Panc1 (cell line): ENCODE results near the gene TMEM150A. TPM values are rescaled to one million over a fixed set of nuclear protein-coding genes. Genes with fewer than 3 reads are reported as not detected.

Experiments used
- ATAC-seq: fragments of 200-7000 bp; cut with Tn5 transposase; 2 replicates; pipeline ENCODE4 v1.9.1; 2020; ENCODE audit warnings: mild to moderate bottlenecking, moderate library complexity
- BruUV-seq: library from RNA; stranded (reverse); fragments of 400-500 nt; replicated peaks from 2 replicates; lab custom pipeline; 2021; lab: Mats Ljungman, UMichigan
- CTCF ChIA-PET: fragments of 300-600 bp; sonication (Branson Sonifier 250); formaldehyde crosslinking; loops from one replicate; lab custom pipeline; 2022; ENCODE audit warnings: antibody characterized with exemption; lab: Charles Lee
- POLR2A ChIA-PET: fragments of 300-600 bp; sonication (Branson Sonifier 250); formaldehyde crosslinking; loops from one replicate; lab custom pipeline; 2022; ENCODE audit warnings: antibody characterized with exemption; lab: Charles Lee
- DNase-seq: peaks from one replicate; pipeline ENCODE4 v3.0.0-alpha.2; 2010; ENCODE audit warnings: low read depth, low spot score
- H3K27ac ChIP-seq: 2 replicates; pipeline ENCODE4 v1.5.1; 2011; ENCODE audit warnings: mild to moderate bottlenecking, low read length, inconsistent platforms
- H3K27me3 ChIP-seq: fragments of 200-500 bp; sonication (Bioruptor generic); 2 replicates; pipeline ENCODE4 v1.6.0; 2014; ENCODE audit warnings: low read length, inconsistent platforms; ENCODE audit not compliant: control insufficient read depth, insufficient read depth
- H3K36me3 ChIP-seq: fragments of 200-500 bp; sonication (Bioruptor generic); 2 replicates; pipeline ENCODE4 v1.5.1; 2014; ENCODE audit warnings: inconsistent platforms, mild to moderate bottlenecking, low read length, moderate library complexity; ENCODE audit not compliant: control insufficient read depth, insufficient read depth
- H3K4me1 ChIP-seq: 2 replicates; pipeline ENCODE4 v1.5.1; 2011; ENCODE audit warnings: inconsistent platforms, mild to moderate bottlenecking, low read length, moderate library complexity; ENCODE audit not compliant: control insufficient read depth, insufficient read depth
- H3K4me3 ChIP-seq, 2 experiments: 2 replicates each; pipeline ENCODE4 v1.5.1; 2011 to 2012; ENCODE audit warnings: low read depth in 2 of 2, low read length in 2 of 2, mild to moderate bottlenecking in 2 of 2, inconsistent platforms in 1 of 2, moderate library complexity in 1 of 2
- H3K9me3 ChIP-seq: fragments of 200-500 bp; sonication (Bioruptor generic); 2 replicates; pipeline ENCODE4 v1.5.1; 2014; ENCODE audit warnings: low read depth, mild to moderate bottlenecking, inconsistent platforms, low read length, moderate library complexity; ENCODE audit not compliant: control insufficient read depth, insufficient read depth
- POLR2AphosphoS5 ChIP-seq: IDR thresholded peaks from 2 replicates; pipeline ENCODE4 v1.6.1; 2012; ENCODE audit warnings: mild to moderate bottlenecking, low read depth, low read length, moderate library complexity
- REST ChIP-seq, 2 experiments: IDR thresholded peaks; 2 replicates each; pipeline ENCODE4 v1.6.1; 2011 to 2012; ENCODE audit warnings: low read depth in 2 of 2, control low read depth in 1 of 2, low read length in 1 of 2, mild to moderate bottlenecking in 1 of 2, moderate library complexity in 1 of 2; ENCODE audit not compliant: insufficient read depth in 1 of 2
- SIN3A ChIP-seq: IDR thresholded peaks from 2 replicates; pipeline ENCODE4 v1.6.1; 2012; ENCODE audit warnings: low read depth, mild to moderate bottlenecking, low read length, moderate library complexity, borderline replicate concordance; ENCODE audit not compliant: insufficient read depth
- TCF7L2 ChIP-seq: IDR thresholded peaks from 2 replicates; pipeline ENCODE4 v1.6.1; 2011; ENCODE audit warnings: mild to moderate bottlenecking, low read depth, low read length, inconsistent platforms
- in situ Hi-C: cut with HindIII; loops from 2 replicates; pipeline ENCODE4 v1.10.0; 2016; ENCODE audit warnings: low sequenced_read_pairs, low pct_unique_long_range_greater_than_20kb
- intact Hi-C: fragments of 100-400 bp; cut with micrococcal nuclease; formaldehyde crosslinking; loops from one replicate; pipeline ENCODE4 v1.10.0; 2022; ENCODE audit not compliant: unreplicated experiment
- total RNA-seq: library from RNA; stranded (reverse); gene quantifications from one replicate; pipeline ENCODE4 v1.2.1, GENCODE V29; 2021; ENCODE audit not compliant: unreplicated experiment
- TF ChIP-seq, protein P1 (sequence below): fragments of 450-650 bp; IDR thresholded peaks from 2 replicates; pipeline ENCODE4 v1.5.1; 2017; ENCODE audit warnings: mild to moderate bottlenecking

TMEM150A gene
- total RNA-seq, 1 experiment from 2014 or later, result 30.4 TPM

DNA sequence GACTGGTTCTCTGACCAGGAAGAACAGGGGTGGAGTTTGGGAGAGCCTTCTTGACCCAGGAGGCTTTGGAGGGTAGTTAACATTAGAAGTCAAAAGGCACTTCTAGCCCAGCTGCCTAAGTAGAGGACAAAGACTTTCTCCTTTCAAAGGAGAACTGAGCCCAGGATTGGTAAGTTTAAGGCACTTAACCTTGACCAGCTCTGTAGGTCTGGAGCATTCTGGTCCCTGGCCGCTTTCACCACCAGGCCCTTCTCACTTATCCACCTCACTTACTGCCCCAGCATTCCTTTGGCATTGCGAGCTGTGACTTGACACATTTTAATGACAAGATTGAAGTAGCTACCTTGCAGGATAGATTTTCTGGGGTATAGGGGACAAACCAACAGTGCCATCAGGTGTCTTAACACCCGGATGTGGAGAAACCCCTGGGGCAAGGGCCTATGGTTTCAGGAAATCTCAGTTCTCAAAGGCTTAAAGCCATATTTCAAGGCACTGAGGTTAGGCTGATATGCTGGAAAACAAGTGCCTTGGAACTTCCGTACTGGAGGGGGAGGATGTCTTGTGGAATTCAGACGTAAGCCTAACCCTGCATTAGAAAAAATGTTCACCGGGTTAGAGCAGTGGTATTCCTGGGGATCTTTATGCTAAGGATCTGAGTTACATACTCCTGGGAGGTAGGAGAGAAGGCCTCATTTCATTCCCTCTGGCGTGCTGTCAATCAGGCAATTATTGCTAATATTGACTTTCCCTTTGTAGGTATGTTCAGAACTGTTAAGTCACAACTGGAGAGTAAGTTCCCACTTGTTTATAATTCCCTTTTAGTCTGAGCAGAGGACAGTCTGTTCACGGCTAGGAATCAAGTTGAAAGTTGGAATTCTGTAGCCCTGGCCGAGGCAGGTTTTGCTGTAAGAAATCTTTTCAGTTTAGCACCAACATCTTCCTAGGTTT, 5.0 kb upstream of the TMEM150A start:
- no TSS peak for BruUV-seq
- Histone ChIP-seq H3K36me3 (peaks cover 6% of the 10 kb centered on the region), H3K4me3 (no peak overlapping the region), H3K4me1 (peaks cover 7% of the 10 kb centered on the region; the same call in 1 of the 2 replicates), H3K27ac (no peak overlapping the region), H3K27me3 (no peaks in the 10 kb centered on the region), H3K9me3 (no peaks in the 10 kb centered on the region)
- intact Hi-C loops (loop anchor here (2.0 kb wide), 1 partner anchor 47 kb away; the partner anchor contains the start of gene GGCX), in situ Hi-C loops (no loop called here)
- POLR2A ChIA-PET, result interaction anchor here (0.6 kb wide), 1 partner anchor 25 kb away, joined by 7 read pairs; no protein-coding TSS in a partner anchor
- ATAC-seq (no peak), DNase-seq (no peak)
- TF ChIP-seq, protein P1, sequence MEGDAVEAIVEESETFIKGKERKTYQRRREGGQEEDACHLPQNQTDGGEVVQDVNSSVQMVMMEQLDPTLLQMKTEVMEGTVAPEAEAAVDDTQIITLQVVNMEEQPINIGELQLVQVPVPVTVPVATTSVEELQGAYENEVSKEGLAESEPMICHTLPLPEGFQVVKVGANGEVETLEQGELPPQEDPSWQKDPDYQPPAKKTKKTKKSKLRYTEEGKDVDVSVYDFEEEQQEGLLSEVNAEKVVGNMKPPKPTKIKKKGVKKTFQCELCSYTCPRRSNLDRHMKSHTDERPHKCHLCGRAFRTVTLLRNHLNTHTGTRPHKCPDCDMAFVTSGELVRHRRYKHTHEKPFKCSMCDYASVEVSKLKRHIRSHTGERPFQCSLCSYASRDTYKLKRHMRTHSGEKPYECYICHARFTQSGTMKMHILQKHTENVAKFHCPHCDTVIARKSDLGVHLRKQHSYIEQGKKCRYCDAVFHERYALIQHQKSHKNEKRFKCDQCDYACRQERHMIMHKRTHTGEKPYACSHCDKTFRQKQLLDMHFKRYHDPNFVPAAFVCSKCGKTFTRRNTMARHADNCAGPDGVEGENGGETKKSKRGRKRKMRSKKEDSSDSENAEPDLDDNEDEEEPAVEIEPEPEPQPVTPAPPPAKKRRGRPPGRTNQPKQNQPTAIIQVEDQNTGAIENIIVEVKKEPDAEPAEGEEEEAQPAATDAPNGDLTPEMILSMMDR, result no peak
- TF ChIP-seq TCF7L2 (no peak), SIN3A (no peak), REST (IDR thresholded peaks at IDR 0.05; ENCODE audit: insufficient read depth in 1 of 2, low read depth in 2 of 2, low read length in 1 of 2) (no peak), POLR2AphosphoS5 (no peak)
- CTCF ChIA-PET, result no interaction called here

DNA sequence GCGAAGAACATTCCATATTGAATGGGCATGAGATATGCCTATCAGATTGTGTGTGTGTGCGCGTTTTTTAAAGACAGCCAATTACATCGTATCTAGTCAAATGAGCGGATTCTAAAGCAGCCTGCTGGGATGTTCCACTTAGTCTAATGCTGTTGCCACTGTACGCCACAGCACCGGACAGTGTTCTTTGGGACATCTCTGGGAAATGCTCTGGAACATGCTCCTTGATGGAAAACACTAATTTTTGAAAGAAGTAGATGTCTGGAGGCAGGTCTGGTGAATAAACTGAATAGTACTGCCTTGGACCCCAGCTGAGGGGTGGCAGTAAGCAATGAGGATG, 3.6 kb upstream of the TMEM150A start:
- Histone ChIP-seq H3K27me3 (no peaks in the 10 kb centered on the region), H3K27ac (no peak overlapping the region), H3K36me3 (peaks cover 3% of the 10 kb centered on the region), H3K9me3 (no peaks in the 10 kb centered on the region), H3K4me3 (no peak overlapping the region), H3K4me1 (peaks cover 14% of the 10 kb centered on the region)
- CTCF ChIA-PET, result no interaction called here
- no TSS peak for BruUV-seq
- in situ Hi-C loops, result no loop called here
- intact Hi-C loops, result no loop called here
- POLR2A ChIA-PET, result interaction anchor here (0.7 to 1.5 kb wide), 2 partner anchors 11 to 254 kb away, joined by 3 to 9 read pairs; partner anchors contain the start of gene RNF181
- DNase-seq (no peak), ATAC-seq (no peak)
- TF ChIP-seq POLR2AphosphoS5, result no peak
- no peak for TF ChIP-seq SIN3A
- TF ChIP-seq, protein P1, result no peak
- TF ChIP-seq TCF7L2, result no peak
- TF ChIP-seq REST (IDR thresholded peaks at IDR 0.05; ENCODE audit: insufficient read depth in 1 of 2, low read depth in 2 of 2, low read length in 1 of 2), result no peak
